ENCODE results near the gene AGRN. TPM values are rescaled to one million over a fixed set of nuclear protein-coding genes. Genes with fewer than 3 reads are reported as not detected.
"Not testable (repeated sequence)": the region's sequence is repeated elsewhere in the genome, so short reads cannot be mapped to it uniquely, and the experiment has no call there.

AGRN gene
- total and polyA plus RNA-seq, 5 donors from 2014 or later = 0.06 to 4.2 (median 0.29) TPM; not detected in 1

DNA sequence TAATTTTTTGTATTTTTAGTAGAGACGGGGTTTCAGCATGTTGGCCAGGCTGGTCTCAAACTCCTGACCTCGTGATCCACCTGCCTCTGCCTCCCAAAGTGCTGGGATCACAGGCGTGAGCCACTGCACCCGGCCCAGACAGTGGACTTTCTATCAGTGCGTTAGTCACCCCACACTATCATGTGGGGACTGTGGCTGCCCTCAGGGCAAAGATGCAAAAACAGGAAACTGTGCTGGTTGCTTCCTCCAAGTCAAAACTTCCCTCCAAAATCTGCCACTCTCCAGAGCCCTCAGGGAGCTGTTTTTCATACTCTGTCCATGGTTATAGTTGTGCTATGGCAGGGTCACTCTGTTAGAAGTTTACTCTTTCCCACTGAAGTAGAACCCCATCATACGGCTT lies 84.2 kb downstream of the AGRN start:
- DNase-seq = peak in 1 of 3 donors; percentile 40
- H3K27ac ChIP-seq (ENCODE audit: insufficient read depth, low read length, poor library complexity, severe bottlenecking); H3K36me3 Mint-ChIP-seq; H3K9me3 ChIP-seq (ENCODE audit: control insufficient read depth in 2 of 2, low read length in 2 of 2); H3K4me1 ChIP-seq (ENCODE audit: control insufficient read depth, insufficient read depth, low read length, poor library complexity, severe bottlenecking); H3K4me3 ChIP-seq (ENCODE audit: low read depth, low read length); H3K36me3 ChIP-seq (ENCODE audit: control insufficient read depth, insufficient read depth, low read length); H3K27me3 Mint-ChIP-seq; H3K27me3 ChIP-seq (ENCODE audit: control insufficient read depth, insufficient read depth, low read length): not testable (repeated sequence)
- H3K27ac Mint-ChIP-seq = peak overlapping the region; percentile 38 to 91 (median 76)
- peaks cover 0 to 10% (median 7%) of the 10 kb centered on the region in 7 donors for H3K9me3 Mint-ChIP-seq
- H3K4me1 Mint-ChIP-seq = peaks cover 5 to 51% (median 25%) of the 10 kb centered on the region in 4 donors
- peak overlapping the region in 2 of 4 donors; percentile 21 to 44 for H3K4me3 Mint-ChIP-seq
- ATAC-seq (ENCODE audit: low read depth in 2 of 2) = peak in 1 of 2 donors; percentile 68

Other genes with a start within 250 kb of the AGRN start
- gene SAMD11, start 96.2 kb upstream of the AGRN start, total RNA-seq = not detected
- gene SAMD11, start 96.2 kb upstream of the AGRN start, polyA plus RNA-seq = under 1 TPM in 2 of 4 donors, not detected in 2; 0.14 to 0.31 TPM
- 54.0 TPM for gene NOC2L, start 60.9 kb upstream of the AGRN start, total RNA-seq
- gene NOC2L, start 60.9 kb upstream of the AGRN start, polyA plus RNA-seq = 10 to 100 TPM; 36.8 to 56.6 (median 53.5) TPM
- gene KLHL17, start 59.5 kb upstream of the AGRN start, total RNA-seq = 28.4 TPM
- gene KLHL17, start 59.5 kb upstream of the AGRN start, polyA plus RNA-seq = 1 to 10 TPM; 1.5 to 1.6 (median 1.6) TPM
- 2.5 TPM for gene PLEKHN1, start 53.6 kb upstream of the AGRN start, total RNA-seq
- under 1 TPM in 2 of 4 donors, not detected in 2; 0.39 to 0.61 TPM for gene PLEKHN1, start 53.6 kb upstream of the AGRN start, polyA plus RNA-seq
- gene PERM1, start 38.0 kb upstream of the AGRN start, total RNA-seq = not detected
- gene PERM1, start 38.0 kb upstream of the AGRN start, polyA plus RNA-seq = not detected
- 25.9 TPM for gene HES4, start 20.0 kb upstream of the AGRN start, total RNA-seq
- 1 to 10 TPM in 2 of 4 donors, under 1 TPM in 1, not detected in 1; 0.21 to 1.3 (median 1.1) TPM for gene HES4, start 20.0 kb upstream of the AGRN start, polyA plus RNA-seq
- gene ISG15, start 6.6 kb upstream of the AGRN start, total RNA-seq = 76.7 TPM
- gene ISG15, start 6.6 kb upstream of the AGRN start, polyA plus RNA-seq = 100 to 1,000 TPM; 174 to 489 (median 295) TPM
- not detected for gene RNF223, start 54.2 kb downstream of the AGRN start, total RNA-seq
- not detected for gene RNF223, start 54.2 kb downstream of the AGRN start, polyA plus RNA-seq
- 20.0 TPM for gene C1orf159, start 96.0 kb downstream of the AGRN start, total RNA-seq
- gene C1orf159, start 96.0 kb downstream of the AGRN start, polyA plus RNA-seq = 1 to 10 TPM; 3.0 to 6.3 (median 4.7) TPM
- not detected for gene TTLL10, start 153.8 kb downstream of the AGRN start, total RNA-seq
- gene TTLL10, start 153.8 kb downstream of the AGRN start, polyA plus RNA-seq = not detected
- gene TNFRSF18, start 186.5 kb downstream of the AGRN start, total RNA-seq = 47.8 TPM
- gene TNFRSF18, start 186.5 kb downstream of the AGRN start, polyA plus RNA-seq = 10 to 100 TPM; 17.4 to 54.5 (median 25.2) TPM
- gene TNFRSF4, start 194.0 kb downstream of the AGRN start, total RNA-seq = 65.8 TPM
- 10 to 100 TPM; 19.0 to 50.2 (median 32.2) TPM for gene TNFRSF4, start 194.0 kb downstream of the AGRN start, polyA plus RNA-seq
- gene SDF4, start 211.9 kb downstream of the AGRN start, total RNA-seq = 165 TPM
- 100 to 1,000 TPM in 2 of 4 donors, 10 to 100 TPM in 2; 70.3 to 113 (median 91.6) TPM for gene SDF4, start 211.9 kb downstream of the AGRN start, polyA plus RNA-seq
- gene B3GALT6, start 212.1 kb downstream of the AGRN start, total RNA-seq = 10.0 TPM
- gene B3GALT6, start 212.1 kb downstream of the AGRN start, polyA plus RNA-seq = 10 to 100 TPM in 1 of 4 donors, 1 to 10 TPM in 3; 4.0 to 11.5 (median 7.3) TPM
- gene C1QTNF12, start 226.6 kb downstream of the AGRN start, total RNA-seq = 6.2 TPM
- gene C1QTNF12, start 226.6 kb downstream of the AGRN start, polyA plus RNA-seq = under 1 TPM in 1 of 4 donors, not detected in 3; 0.39 TPM

Measured in CD4-positive, CD25-positive, alpha-beta regulatory T cell (primary cell).